NCI-H2107 (cell line): Measurements from ENCODE around the gene RSRC1.
"Not testable (repeated sequence)": the region's sequence is repeated elsewhere in the genome, so short reads cannot be mapped to it uniquely, and the experiment has no call there.

ENCODE experiments used
- DNase-seq: peaks from one replicate; lab custom pipeline; 2025; lab: John Stamatoyannopoulos, UW

RSRC1 gene

DNA sequence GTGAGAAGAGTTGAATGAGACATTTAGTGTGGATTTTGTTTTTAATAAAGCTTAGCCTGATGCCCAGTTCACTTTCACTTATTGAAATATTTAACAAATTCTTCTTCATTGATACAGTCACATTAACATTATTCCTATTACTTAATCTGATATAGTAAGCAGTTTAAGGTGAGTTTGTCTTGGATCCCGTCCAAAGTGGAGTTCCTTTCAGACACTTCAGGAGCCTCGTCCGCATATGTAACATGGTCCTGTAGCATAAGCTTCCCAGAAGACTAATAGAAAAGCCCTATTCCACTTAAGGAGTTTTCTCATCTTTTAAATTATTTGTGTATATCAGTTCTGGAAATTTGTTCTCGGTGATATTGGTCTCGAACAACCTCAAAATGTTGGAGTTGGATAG is 421.4 kb downstream of the RSRC1 start:
- DNase-seq, result no peak

DNA sequence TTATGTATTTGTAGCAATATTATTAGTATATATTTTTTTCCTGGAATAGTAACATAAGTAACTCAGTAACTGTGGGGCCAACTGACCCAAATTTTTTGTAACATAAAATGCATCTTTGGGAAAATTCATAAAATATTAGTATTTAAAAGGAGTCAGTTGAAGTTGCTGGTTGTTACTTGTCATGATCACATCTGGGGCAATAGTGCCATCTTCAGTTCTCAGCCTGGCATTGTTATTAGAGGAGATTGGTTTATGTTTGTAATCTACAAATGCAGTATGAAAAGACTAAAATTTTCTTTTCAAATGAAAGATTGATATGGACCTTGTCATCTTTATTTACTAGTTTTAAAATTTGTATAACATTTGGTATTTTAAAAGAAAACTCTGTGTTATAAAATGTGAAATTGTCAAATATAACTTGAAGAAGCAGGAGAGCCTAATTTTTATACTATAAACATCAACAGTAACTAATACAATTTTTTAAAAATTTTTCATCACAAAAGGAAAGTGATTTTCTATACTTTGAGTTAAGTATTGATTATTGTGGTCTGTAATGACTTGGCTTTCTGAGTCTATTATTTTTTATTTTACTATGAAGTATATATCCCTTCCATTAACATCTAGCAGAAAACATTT is 422.3 kb downstream of the RSRC1 start:
- DNase-seq, result peak; percentile 34

DNA sequence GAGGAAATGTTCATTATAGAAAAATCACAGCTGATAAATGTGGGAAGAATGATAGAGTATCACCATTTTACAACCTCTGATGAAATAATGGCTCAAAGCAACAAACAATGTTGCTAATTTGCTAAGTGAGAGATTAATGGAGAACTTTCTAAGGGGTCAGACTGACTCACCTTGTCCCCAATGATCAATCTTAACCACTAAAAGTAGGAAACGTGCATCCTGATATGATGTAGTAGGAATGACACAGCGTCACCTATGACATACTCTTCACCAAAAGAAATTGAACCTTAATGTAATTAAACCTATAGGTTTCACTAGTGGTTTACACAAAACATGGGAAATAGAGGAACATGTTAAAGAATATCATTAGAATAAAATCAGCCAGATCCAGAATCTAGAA is 426.0 kb downstream of the RSRC1 start:
- no peak for DNase-seq

DNA sequence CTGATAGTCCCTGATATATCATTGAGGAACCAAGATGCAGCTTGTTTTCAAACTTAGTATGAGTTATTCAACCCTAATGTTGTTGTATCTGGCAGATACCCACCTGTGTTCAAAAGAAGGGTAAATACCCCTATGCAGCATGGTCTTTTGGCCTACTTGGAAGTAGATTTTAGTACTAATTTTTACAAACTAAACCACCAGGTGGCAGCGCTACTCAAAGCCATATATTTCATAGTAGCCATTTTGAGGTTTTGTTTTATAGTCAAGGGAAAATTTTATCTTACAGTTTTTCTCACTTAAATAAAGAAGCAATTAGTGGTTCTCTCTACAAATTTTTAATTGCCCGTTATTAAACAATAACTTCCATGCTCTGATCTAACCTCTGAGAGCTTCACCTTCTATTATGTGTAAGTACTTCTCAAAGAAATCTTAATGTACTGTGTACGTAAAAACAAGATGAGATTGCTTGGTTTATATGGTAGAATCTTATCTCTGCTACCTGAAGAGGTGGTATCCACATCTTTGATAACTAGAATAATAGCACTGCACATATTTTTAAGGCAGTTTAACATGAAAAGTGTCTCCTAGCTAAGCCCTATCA is 429.6 kb downstream of the RSRC1 start:
- peak; percentile 74 for DNase-seq

DNA sequence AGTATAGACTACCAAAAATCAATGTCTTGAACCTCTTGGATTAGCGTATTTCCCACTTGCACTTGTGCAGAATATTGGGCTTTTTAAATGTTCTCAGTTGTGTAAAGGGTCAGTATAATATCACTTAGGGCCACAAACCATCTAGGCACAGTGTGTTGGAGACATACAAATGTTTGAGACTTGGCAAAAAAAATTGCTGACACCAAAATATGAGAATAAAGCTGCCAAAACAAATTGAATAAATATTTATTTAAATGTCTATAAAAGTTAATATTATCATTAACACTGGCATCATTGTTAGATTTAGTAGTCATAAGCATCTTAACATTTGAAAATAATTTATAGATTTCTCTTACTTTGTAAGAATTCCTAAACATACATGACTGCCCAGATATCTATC is 430.2 kb downstream of the RSRC1 start:
- DNase-seq, result no peak

DNA sequence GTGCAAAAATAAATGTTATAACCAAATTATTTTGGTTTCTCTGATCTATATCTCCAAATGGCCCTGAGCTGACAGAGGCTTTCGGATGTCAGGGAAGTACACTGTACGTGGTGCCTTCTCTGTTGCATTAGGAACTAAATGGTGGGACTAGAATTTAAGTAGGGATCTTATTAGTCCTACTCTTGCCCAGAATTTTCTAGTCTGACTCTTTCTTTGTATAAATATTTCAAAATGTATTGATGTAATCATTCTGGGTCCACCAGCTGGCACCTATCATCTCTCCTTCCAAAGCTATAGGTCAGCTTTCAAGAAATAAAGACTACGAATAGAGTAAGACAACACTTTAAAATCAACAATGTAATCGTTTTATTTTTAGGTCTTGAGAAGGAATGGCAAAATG is 438.8 kb downstream of the RSRC1 start:
- no peak for DNase-seq

DNA sequence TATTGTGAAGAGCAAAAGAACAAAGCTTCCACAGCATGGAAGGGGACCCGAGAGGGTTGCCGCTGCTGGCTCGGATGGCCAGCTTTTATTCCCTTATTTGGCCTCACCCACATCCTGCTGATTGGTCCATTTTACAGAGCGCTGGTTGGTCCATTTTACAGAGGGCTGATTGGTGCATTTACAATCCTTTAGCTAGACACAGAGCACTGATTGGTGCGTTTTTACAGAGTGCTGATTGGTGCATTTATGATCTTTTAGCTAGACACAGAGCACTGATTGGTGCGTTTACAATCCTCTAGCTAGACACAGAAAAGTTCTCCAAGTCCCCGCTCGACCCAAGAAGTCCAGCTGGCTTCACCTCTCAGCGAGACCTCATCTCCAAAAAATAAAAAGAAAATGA is 440.0 kb downstream of the RSRC1 start:
- DNase-seq, result not testable (repeated sequence)

DNA sequence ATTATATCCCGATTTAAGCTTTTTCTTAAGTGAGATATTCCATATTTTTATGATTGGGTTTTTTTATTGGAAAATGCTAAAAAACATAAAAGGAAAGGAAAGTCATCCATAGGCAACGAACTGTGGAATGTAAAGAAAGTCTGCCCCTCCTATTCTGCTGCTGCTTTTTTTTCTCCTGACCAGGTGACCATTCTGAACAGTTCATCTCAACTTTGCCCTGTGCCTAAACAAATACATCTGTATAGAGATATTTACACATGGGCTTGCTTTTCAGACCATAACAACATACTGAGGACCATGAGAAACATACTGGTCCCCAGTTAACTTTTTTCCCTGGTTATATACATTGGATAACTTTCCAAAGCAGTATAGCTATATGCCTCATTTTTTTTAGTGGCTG is 442.2 kb downstream of the RSRC1 start:
- DNase-seq, result no peak

DNA sequence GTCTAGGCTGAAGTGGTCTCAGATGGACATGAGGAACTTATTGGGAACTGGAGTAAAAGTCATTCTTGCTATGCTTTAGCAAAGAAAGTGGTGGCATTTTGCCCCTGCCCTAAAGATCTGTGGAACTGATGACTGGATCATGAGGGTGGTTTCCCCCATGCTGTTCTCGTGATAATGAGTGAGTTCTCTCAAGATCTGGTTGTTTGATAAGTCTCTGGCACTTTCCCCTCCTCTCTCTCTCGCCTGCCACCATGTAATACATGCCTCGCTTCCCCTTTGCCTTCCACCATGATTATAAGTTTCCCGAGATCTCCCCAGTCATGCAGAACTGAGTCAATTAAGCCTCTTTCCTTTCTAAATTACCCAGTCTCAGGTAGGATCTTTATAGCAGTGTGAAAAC is 449.6 kb downstream of the RSRC1 start:
- no peak for DNase-seq

DNA sequence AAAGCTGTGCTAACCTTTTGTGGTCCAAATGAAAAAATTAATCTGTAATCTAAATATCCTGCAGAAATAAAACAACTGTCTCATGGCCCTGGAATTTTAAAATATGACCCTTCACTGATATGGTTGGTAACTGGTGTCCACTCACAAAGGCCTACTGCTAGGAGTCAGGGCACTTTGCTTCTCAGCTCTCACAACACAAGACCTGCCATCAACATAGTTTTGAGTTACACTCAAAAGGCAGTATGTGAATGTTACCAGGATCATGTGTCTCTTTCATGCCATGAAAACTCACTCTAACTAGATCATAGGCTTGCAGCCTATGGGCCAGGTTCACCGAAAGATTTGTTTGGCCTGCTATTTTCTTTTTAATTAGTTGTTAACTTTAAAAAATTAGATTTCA is 451.1 kb downstream of the RSRC1 start:
- DNase-seq, result no peak

DNA sequence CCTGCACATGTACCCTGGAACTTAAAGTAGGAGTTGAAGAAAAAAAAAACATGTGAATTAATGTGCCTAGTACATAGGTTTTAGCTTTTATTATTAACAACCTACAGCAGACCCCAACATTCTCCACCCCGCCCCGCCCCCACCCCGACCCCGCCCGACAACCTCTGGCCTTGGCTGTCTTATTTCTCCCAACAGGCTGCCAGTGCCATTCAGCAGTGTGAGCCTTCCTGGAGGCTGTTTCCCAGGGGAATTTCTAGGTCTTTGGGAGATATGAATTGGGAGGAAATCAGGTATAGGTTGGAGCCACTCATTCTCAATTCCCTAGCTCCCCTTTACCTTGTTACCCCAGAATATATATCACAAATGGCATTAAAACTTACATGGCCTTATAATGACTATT is 452.8 kb downstream of the RSRC1 start:
- DNase-seq, result no peak

DNA sequence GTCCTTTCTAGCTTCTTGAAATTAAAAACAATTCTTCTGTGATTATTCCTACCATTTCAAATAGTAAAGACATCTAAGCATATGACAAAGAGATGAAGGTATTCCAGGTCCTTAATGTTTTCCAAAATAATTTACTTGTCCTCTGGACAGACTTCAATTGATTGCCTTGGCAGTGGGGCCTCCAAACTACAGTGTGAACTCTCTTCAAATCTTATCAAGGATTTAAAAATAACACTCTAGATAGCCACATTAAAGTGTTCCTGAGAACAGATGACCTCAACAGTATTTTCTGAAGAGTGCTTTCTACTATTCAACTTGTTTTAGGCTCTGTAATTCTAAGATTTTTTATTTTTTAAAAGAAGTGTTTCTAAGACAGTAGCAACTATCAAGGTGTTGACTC is 453.2 kb downstream of the RSRC1 start:
- DNase-seq, result no peak

DNA sequence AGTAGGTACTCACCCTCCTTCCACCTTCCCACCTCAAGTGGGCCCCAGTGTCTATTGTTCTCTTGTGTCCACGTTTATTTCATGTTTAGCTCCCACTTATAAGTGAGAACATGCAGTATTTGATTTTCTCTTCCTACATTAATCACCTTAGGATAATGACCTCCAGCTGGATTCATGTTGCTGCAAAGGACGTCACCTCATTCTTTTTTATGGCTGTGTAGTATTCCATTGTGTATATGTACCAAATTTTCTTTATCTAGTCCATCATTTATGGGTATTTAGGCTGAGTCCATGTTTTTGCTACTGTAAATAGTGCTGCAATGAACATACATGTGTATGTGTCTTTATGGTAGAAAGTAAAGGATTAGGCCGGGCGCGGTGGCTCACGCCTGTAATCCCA is 455.2 kb downstream of the RSRC1 start:
- no peak for DNase-seq

DNA sequence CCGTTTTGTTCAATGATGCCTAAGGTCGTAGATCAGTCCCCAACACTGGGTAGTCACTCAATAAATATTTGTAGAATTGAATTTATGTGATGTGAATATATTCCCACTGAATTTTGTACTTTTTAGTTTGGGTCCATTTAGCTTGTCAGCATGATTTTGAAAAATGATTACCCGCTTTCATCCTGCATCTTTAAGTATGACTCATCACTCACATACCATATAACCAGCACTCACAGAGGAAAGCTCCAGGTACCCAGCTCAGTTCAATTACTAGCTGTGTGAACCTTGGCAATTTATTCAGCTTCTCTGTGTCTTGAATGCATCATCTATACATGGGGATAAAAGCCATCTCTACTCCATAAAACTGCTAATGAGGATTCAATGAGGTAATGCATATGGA is 458.9 kb downstream of the RSRC1 start:
- DNase-seq, result no peak

DNA sequence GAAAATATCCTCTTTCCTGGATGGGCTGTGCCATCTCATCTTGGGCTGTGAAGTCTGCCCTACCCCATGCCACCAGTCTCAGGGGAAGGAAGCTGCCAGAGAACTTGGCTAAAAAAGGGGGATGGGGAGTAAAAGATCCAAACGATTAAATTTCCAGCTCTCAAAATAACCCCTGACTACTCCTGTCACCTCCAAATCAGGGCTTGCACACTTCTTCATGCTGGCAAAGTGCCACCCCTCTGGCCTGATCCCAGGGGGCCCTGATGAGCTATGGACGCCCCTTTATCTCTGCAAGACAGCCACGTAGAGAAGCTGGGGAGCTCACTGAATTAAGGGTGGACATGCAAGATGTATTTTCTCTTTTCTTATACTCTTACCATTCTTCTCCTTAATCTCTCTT is 459.9 kb downstream of the RSRC1 start:
- DNase-seq, result no peak

DNA sequence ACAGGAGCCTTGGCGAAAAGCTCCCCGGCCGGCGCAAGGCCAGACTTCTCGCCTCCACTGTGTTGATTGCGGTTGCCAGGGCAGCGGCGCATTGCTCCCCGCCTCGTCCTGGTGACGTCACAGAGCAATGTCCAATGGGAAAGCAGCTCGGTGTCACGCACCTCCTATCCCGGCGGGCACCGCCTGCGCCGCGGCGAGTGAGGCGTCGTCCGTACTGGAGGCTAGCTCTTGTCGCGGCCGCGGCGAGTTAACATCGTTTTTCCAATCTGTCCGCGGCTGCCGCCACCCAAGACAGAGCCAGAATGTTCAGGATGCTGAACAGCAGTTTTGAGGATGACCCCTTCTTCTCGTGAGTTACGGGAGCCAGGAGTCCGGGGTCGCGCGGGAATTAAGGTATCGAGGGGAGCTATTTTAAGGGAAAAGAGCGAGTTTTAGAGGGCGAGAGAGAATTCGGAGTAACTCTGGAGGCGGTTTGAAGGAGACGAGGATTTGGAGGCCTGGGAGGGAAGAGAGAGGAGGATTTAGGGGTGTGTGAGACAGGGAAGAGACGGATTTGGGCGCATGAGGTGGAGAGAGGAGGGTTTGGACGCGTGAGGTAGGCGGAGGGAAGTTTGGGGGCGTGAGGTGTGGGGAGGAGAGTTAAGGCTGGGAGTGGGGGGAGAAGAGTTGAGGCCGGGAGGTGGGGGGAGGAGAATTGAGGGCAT is 461.3 kb downstream of the RSRC1 start, which contains the start of gene MLF1:
Gene MLF1, plus strand, starts transcription at position 196 of the 704 bp plus-strand sequence. Its CDS starts 107 bp downstream, at position 303.
- peak; percentile 96 for DNase-seq

DNA sequence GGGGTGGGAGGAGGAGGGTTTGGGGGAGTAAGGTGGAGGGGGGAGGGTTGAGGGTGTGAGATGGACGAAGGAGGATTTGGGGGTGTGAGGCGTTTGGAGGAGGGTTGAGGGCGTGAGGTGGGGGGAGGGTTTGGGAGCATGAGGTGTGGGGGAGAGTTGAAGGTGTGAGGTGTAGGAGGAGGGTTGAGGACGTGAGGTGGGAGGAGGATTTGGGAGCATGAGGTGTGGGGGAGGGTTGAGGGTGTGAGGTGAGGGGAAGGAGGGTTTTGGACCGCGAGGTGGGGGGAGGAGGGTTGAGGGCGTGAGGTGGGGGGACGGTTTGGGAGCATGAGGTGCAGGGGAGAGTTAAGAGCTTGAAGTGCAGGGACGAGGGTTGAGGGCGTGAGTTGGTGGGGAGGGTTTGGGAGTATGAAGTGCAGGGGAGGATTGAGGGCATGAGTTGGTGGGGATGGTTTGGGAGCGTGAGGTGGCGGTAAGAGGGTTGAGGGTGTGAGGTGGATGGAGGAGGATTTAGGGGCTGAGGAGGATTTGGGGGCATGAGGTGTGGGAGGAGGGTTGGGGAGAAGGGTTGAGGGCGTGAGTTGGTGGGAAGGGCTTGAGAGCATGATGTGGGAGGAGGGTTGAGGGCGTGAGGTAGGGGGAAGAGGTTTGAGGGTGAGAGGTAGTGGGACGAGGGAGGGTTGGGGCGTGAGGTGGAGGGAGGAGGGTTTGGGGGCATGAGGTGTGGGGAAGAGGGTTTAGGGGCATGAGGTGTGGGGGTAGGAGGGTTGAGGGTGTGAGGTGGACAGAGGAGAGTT is 462.3 kb downstream of the RSRC1 start:
- no peak for DNase-seq

DNA sequence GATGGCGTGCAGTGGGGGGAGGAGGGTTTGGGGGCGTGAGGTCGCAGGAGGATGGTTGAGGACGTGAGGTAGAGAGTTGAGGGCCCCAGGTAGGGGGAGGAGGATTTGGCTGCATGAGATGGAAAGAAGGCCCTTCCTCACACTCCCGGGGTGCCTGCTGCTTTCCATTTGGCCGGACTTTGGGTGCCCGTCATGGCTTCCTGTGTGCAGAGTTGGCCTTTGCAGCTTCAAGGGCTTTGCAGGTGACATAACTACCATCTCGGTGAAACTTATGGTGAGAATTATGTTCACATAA is 462.8 kb downstream of the RSRC1 start:
- DNase-seq, result no peak

DNA sequence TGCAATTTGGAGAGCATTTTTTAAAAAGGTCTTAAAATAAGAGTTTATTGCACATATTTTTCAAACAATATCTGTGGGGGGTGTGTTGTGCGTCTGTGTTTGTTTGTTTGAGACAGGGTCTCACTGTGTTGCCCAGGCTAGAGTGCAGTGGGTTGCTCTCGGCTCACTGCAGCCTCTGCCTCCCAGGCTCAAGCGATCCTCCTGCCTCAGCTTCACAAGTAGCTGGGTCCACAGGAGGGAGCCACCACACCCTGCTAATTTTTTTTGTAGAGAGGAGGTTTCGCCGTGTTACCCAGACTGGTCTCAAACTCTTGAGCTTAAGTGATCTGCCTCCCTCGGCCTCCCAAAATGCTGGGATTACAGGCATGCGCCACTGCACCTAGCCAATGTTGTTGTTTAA is 463.8 kb downstream of the RSRC1 start:
- DNase-seq, result no peak

DNA sequence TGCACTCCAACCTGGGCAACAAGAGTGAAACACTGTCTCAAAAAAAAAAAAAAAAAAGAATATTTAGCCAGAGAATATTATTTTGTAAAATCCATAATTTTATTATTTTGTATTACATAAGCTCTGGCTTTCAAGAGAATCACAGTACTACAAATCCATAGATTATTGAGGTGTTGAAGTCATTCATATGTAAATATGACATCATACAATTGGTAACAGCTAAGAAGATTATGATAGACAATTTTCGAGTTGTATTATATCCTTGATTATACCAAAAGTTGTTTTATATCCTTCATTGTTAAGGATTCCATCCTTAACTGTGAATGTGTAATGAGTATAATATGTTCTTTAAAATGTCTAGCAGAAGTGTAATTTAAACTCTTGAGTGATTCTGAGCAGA is 464.8 kb downstream of the RSRC1 start:
- DNase-seq, result no peak

DNA sequence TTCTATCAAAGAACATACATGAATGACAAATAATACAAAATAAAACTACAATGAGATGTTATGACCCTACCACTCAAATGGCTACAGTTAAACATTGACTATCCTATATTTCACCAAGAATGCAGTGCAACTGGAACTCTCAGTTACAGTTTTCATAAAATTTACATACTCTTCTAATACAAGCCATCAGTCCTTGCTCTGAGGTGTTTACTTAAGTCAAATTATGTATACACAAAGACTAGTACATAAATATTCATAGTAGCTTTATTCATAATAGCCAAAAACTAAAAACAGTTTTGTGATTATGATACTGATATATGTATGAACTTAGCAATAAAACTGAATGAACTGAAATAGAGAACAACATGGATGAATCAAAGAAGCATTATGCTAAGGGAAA is 480.3 kb downstream of the RSRC1 start:
- DNase-seq, result no peak
